Upper lobe of left lung (tissue), 4 donors: ENCODE measurements around the gene ZNF512B.
"Not testable (repeated sequence)": the region's sequence is repeated elsewhere in the genome, so short reads cannot be mapped to it uniquely, and the experiment has no call there.

Experiments used
- POLR2A ChIP-seq, 4 donors: fragments of 450-650 bp; IDR thresholded peaks; one replicate each; pipeline ENCODE4 v1.5.1; 2016 to 2017; ENCODE audit warnings: antibody characterized with exemption in 4 of 4, mild to moderate bottlenecking in 2 of 4
- POLR2AphosphoS5 ChIP-seq, 2 donors: sonication (generic); formaldehyde crosslinking; IDR thresholded peaks; one replicate each; pipeline ENCODE4 v1.5.1; 2017; ENCODE audit warnings: antibody characterized with exemption in 2 of 2
- TF ChIP-seq, protein P1 (sequence below), 6 experiments: fragments of 450-650 bp in 4 of 6; fragments of 200-600 bp in 2 of 6; sonication (generic) in 2 of 6; IDR thresholded peaks; one replicate each; pipeline ENCODE4 v1.5.1; 2016 to 2019; ENCODE audit warnings: antibody characterized with exemption in 6 of 6

DNA sequence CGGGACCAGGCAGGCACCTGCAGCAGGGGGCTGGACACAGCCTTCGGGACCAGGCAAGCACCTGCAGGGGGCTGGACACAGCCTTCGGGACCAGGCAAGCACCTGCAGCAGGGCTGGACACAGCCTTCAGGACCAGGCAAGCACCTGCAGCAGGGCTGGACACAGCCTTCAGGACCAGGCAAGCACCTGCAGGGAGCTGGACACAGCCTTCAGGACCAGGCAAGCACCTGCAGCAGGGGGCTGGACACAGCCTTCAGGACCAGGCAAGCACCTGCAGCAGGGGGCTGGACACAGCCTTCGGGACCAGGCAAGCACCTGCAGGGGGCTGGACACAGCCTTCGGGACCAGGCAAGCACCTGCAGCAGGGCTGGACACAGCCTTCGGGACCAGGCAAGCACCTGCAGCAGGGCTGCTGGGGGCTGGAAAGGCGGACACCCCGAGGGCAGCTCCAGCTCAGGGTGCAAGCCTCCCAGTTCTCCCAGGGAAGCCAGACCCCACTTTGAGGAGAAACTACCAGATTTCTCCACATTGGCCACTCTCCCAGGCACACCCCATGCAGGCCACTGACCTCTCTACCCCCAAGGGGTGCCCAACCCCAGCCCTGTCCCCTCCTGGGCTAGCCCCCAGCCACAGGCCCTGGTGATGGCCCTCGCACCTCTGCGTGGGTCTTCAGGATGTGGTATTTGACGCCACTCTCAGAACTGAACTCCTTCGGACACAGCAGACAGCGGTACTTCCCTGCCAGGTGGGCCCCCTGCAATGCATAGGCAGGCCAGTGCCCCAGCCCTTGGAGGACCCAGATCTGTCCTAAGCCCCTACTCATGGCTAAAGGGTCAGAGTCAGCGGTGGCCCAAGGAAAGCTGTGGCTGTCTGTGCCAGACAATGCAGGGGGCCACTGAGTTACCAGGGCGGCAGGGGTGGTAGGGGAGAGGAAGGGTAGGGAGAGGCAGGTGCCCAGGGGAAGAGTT lies 8.8 kb downstream of the ZNF512B start:
- TF ChIP-seq, protein P1, sequence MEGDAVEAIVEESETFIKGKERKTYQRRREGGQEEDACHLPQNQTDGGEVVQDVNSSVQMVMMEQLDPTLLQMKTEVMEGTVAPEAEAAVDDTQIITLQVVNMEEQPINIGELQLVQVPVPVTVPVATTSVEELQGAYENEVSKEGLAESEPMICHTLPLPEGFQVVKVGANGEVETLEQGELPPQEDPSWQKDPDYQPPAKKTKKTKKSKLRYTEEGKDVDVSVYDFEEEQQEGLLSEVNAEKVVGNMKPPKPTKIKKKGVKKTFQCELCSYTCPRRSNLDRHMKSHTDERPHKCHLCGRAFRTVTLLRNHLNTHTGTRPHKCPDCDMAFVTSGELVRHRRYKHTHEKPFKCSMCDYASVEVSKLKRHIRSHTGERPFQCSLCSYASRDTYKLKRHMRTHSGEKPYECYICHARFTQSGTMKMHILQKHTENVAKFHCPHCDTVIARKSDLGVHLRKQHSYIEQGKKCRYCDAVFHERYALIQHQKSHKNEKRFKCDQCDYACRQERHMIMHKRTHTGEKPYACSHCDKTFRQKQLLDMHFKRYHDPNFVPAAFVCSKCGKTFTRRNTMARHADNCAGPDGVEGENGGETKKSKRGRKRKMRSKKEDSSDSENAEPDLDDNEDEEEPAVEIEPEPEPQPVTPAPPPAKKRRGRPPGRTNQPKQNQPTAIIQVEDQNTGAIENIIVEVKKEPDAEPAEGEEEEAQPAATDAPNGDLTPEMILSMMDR (IDR thresholded peaks at IDR 0.05) = not testable (repeated sequence)
- not testable (repeated sequence) for TF ChIP-seq POLR2AphosphoS5, POLR2A (IDR thresholded peaks at IDR 0.05)
